ENCODE measurements around the gene SP140L.

The SP140L gene

DNA sequence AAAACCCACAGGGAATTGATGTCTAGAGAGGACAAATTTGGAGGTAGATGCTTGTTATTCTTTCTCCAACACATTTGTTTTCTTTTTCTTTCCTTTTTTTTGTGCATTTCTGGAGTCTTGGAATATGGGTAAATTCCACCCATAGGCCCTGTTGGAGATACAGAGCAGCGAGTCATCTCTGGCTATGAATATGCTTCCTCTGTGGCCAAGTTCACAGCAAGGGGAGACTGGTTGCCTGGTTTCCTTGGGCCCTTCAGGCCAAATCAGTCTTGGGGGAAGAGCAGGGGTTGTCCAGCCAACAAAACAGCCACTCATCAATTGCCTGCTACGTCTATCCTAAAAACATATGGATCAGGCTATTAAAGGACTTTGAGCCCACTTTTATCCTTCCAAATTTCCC is 116.5 kb downstream of the SP140L start:
- H3K9me3 ChIP-seq (ENCODE audit: control extremely low read depth in 1 of 5, control insufficient read depth in 4 of 5, insufficient read depth in 2 of 5, low read depth in 1 of 5, low read length in 4 of 5) = no peaks in the 10 kb centered on the region
- H3K27ac ChIP-seq (ENCODE audit: insufficient read depth in 1 of 2, low read depth in 1 of 2, low read length in 2 of 2, poor library complexity in 1 of 2, severe bottlenecking in 2 of 2) = no peak overlapping the region
- H3K27me3 ChIP-seq (replicated peaks in 2 of 5; ENCODE audit: control insufficient read depth in 4 of 5, insufficient read depth in 5 of 5, low read length in 4 of 5) = no peaks in the 10 kb centered on the region
- CTCF ChIA-PET = interaction anchor here (1.2 kb wide), 1 partner anchor 13 kb away, joined by 4 read pairs; no protein-coding TSS in a partner anchor
- POLR2A ChIA-PET = interaction anchor here (0.7 kb wide), 1 partner anchor 393 kb away, joined by 3 read pairs; no protein-coding TSS in a partner anchor
- WGBS (ENCODE audit: insufficient coverage) = 100% methylated on average over 1 of the region's 2 CpGs
- H3K4me1 ChIP-seq (ENCODE audit: control extremely low read depth in 1 of 4, control insufficient read depth in 4 of 4, insufficient read depth in 4 of 4, low read length in 3 of 4) = peaks cover 13 to 38% (median 29%) of the 10 kb centered on the region in 4 experiments
- H3K4me3 ChIP-seq (ENCODE audit: control insufficient read depth in 1 of 7, extremely low read depth in 1 of 7, insufficient read depth in 4 of 7, low read depth in 2 of 7, low read length in 6 of 7) = no peak overlapping the region
- no peak for DNase-seq
- peaks cover 17 to 62% (median 37%) of the 10 kb centered on the region in 4 experiments for H3K36me3 ChIP-seq (ENCODE audit: control insufficient read depth in 4 of 4, insufficient read depth in 4 of 4, low read length in 3 of 4)

DNA sequence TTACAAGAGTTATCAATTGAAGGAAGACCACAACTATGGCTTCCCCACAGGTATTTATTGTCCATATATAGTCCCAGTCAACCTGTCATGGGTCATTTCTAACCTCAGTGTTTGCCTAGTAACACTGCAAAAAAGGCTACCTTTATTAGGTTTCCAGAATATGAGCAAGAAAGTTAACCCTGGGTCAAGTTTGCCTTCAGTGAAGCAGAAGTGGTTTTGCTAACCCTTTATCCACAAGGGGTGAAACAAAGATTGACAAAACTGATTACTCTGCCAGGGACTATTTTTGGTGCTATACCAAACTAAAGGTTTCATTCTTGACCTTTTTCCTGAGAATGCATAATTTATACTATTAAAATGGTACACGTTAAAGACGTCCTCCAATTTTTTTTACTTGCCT is 117.8 kb downstream of the SP140L start:
- Histone ChIP-seq H3K9me3 (ENCODE audit: control extremely low read depth in 1 of 5, control insufficient read depth in 4 of 5, insufficient read depth in 2 of 5, low read depth in 1 of 5, low read length in 4 of 5) (no peaks in the 10 kb centered on the region), H3K27ac (ENCODE audit: insufficient read depth in 1 of 2, low read depth in 1 of 2, low read length in 2 of 2, poor library complexity in 1 of 2, severe bottlenecking in 2 of 2) (no peak overlapping the region), H3K4me1 (ENCODE audit: control extremely low read depth in 1 of 4, control insufficient read depth in 4 of 4, insufficient read depth in 4 of 4, low read length in 3 of 4) (peaks cover 8 to 30% (median 20%) of the 10 kb centered on the region in 4 experiments), H3K4me3 (ENCODE audit: control insufficient read depth in 1 of 7, extremely low read depth in 1 of 7, insufficient read depth in 4 of 7, low read depth in 2 of 7, low read length in 6 of 7) (no peak overlapping the region), H3K27me3 (replicated peaks in 2 of 5; ENCODE audit: control insufficient read depth in 4 of 5, insufficient read depth in 5 of 5, low read length in 4 of 5) (no peaks in the 10 kb centered on the region), H3K36me3 (ENCODE audit: control insufficient read depth in 4 of 4, insufficient read depth in 4 of 4, low read length in 3 of 4) (peaks cover 23 to 75% (median 50%) of the 10 kb centered on the region in 4 experiments)
- DNase-seq = no peak
- POLR2A ChIA-PET = no interaction called here
- CTCF ChIA-PET = no interaction called here
- no CpG with 5 or more reads among the region's 2 CpGs for WGBS (ENCODE audit: insufficient coverage)

- DNase-seq = no peak
- ChIA-PET CTCF (no interaction called here), POLR2A (no interaction called here)
- peak overlapping the region in 1 of 2 experiments; percentile 2 for H3K27ac ChIP-seq (ENCODE audit: insufficient read depth in 1 of 2, low read depth in 1 of 2, low read length in 2 of 2, poor library complexity in 1 of 2, severe bottlenecking in 2 of 2)
- no peak overlapping the region for H3K4me3 ChIP-seq (ENCODE audit: control insufficient read depth in 1 of 7, extremely low read depth in 1 of 7, insufficient read depth in 4 of 7, low read depth in 2 of 7, low read length in 6 of 7)
- peaks cover 0 to 5% (median 0%) of the 10 kb centered on the region in 5 experiments for H3K9me3 ChIP-seq (ENCODE audit: control extremely low read depth in 1 of 5, control insufficient read depth in 4 of 5, insufficient read depth in 2 of 5, low read depth in 1 of 5, low read length in 4 of 5)
- 96% methylated on average over 5 of the region's 7 CpGs for WGBS (ENCODE audit: insufficient coverage)
- peaks cover 0 to 10% (median 3%) of the 10 kb centered on the region in 4 experiments for H3K4me1 ChIP-seq (ENCODE audit: control extremely low read depth in 1 of 4, control insufficient read depth in 4 of 4, insufficient read depth in 4 of 4, low read length in 3 of 4)
- peaks cover 29 to 93% (median 68%) of the 10 kb centered on the region in 4 experiments for H3K36me3 ChIP-seq (ENCODE audit: control insufficient read depth in 4 of 4, insufficient read depth in 4 of 4, low read length in 3 of 4)
- no peaks in the 10 kb centered on the region for H3K27me3 ChIP-seq (replicated peaks in 2 of 5; ENCODE audit: control insufficient read depth in 4 of 5, insufficient read depth in 5 of 5, low read length in 4 of 5)
Measured at GRCh38 chr2:230447036-230447435, 120.0 kb downstream of the SP140L start.

- H3K4me1 ChIP-seq (ENCODE audit: control extremely low read depth in 1 of 4, control insufficient read depth in 4 of 4, insufficient read depth in 4 of 4, low read length in 3 of 4) = peaks cover 0 to 5% (median 0%) of the 10 kb centered on the region in 4 experiments
- ChIA-PET POLR2A (no interaction called here), CTCF (no interaction called here)
- peaks cover 32 to 96% (median 70%) of the 10 kb centered on the region in 4 experiments for H3K36me3 ChIP-seq (ENCODE audit: control insufficient read depth in 4 of 4, insufficient read depth in 4 of 4, low read length in 3 of 4)
- no peaks in the 10 kb centered on the region for H3K27me3 ChIP-seq (replicated peaks in 2 of 5; ENCODE audit: control insufficient read depth in 4 of 5, insufficient read depth in 5 of 5, low read length in 4 of 5)
- DNase-seq = no peak
- WGBS (ENCODE audit: insufficient coverage) = 100% methylated on average over 4 of the region's 8 CpGs
- peaks cover 0 to 11% (median under 1%) of the 10 kb centered on the region in 5 experiments for H3K9me3 ChIP-seq (ENCODE audit: control extremely low read depth in 1 of 5, control insufficient read depth in 4 of 5, insufficient read depth in 2 of 5, low read depth in 1 of 5, low read length in 4 of 5)
- no peak overlapping the region for H3K4me3 ChIP-seq (ENCODE audit: control insufficient read depth in 1 of 7, extremely low read depth in 1 of 7, insufficient read depth in 4 of 7, low read depth in 2 of 7, low read length in 6 of 7)
- peak overlapping the region in 1 of 2 experiments; percentile 55 for H3K27ac ChIP-seq (ENCODE audit: insufficient read depth in 1 of 2, low read depth in 1 of 2, low read length in 2 of 2, poor library complexity in 1 of 2, severe bottlenecking in 2 of 2)
Measured at GRCh38 chr2:230447455-230448451, 120.8 kb downstream of the SP140L start.

GRCh38 chr2:230449901-230450467 is 123.0 kb downstream of the SP140L start:
- WGBS (ENCODE audit: insufficient coverage) = 93% methylated on average over 4 of the region's 6 CpGs
- POLR2A ChIA-PET = no interaction called here
- peaks cover 31 to 98% (median 71%) of the 10 kb centered on the region in 4 experiments for H3K36me3 ChIP-seq (ENCODE audit: control insufficient read depth in 4 of 4, insufficient read depth in 4 of 4, low read length in 3 of 4)

DNA sequence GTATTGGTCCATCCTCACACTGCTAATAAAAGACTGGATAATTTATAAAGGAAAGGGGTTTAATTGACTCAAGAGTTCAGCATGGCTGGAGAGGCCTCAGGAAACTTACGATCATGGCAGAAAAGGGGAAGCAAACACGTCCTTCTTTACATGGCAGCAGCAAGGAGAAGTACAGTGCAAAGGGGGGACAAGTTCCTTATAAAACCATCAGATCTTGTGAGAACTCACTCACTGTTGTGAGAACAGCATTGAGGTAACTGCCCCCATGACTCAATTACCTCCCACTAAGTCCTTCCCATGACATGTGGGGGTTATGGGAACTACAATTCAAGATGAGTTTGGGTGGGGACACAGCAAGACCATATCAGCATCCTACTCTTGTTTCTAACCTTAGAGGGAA is 126.0 kb downstream of the SP140L start:
- H3K4me3 ChIP-seq (ENCODE audit: control insufficient read depth in 1 of 7, extremely low read depth in 1 of 7, insufficient read depth in 4 of 7, low read depth in 2 of 7, low read length in 6 of 7) = peak overlapping the region in 1 of 7 experiments; percentile 1
- H3K36me3 ChIP-seq (ENCODE audit: control insufficient read depth in 4 of 4, insufficient read depth in 4 of 4, low read length in 3 of 4) = peaks cover 24 to 88% (median 58%) of the 10 kb centered on the region in 4 experiments
- no peak overlapping the region for H3K27ac ChIP-seq (ENCODE audit: insufficient read depth in 1 of 2, low read depth in 1 of 2, low read length in 2 of 2, poor library complexity in 1 of 2, severe bottlenecking in 2 of 2)
- POLR2A ChIA-PET = no interaction called here
- DNase-seq = no peak
- peaks cover 6 to 15% (median 12%) of the 10 kb centered on the region in 4 experiments for H3K4me1 ChIP-seq (ENCODE audit: control extremely low read depth in 1 of 4, control insufficient read depth in 4 of 4, insufficient read depth in 4 of 4, low read length in 3 of 4)
- H3K9me3 ChIP-seq (ENCODE audit: control extremely low read depth in 1 of 5, control insufficient read depth in 4 of 5, insufficient read depth in 2 of 5, low read depth in 1 of 5, low read length in 4 of 5) = peaks cover 3 to 47% (median 11%) of the 10 kb centered on the region in 5 experiments
- H3K27me3 ChIP-seq (replicated peaks in 2 of 5; ENCODE audit: control insufficient read depth in 4 of 5, insufficient read depth in 5 of 5, low read length in 4 of 5) = no peaks in the 10 kb centered on the region
- CTCF ChIA-PET = no interaction called here
- 75% methylated on average over 2 of the region's 2 CpGs for WGBS (ENCODE audit: insufficient coverage)

More at GRCh38 chr2:230449901-230450467, 123.0 kb downstream of the SP140L start:
- H3K4me1 ChIP-seq (ENCODE audit: control extremely low read depth in 1 of 4, control insufficient read depth in 4 of 4, insufficient read depth in 4 of 4, low read length in 3 of 4) = no peaks in the 10 kb centered on the region
- peaks cover 0 to 32% (median 7%) of the 10 kb centered on the region in 5 experiments for H3K9me3 ChIP-seq (ENCODE audit: control extremely low read depth in 1 of 5, control insufficient read depth in 4 of 5, insufficient read depth in 2 of 5, low read depth in 1 of 5, low read length in 4 of 5)
- DNase-seq = no peak
- H3K4me3 ChIP-seq (ENCODE audit: control insufficient read depth in 1 of 7, extremely low read depth in 1 of 7, insufficient read depth in 4 of 7, low read depth in 2 of 7, low read length in 6 of 7) = no peak overlapping the region
- H3K27ac ChIP-seq (ENCODE audit: insufficient read depth in 1 of 2, low read depth in 1 of 2, low read length in 2 of 2, poor library complexity in 1 of 2, severe bottlenecking in 2 of 2) = no peak overlapping the region
- CTCF ChIA-PET = no interaction called here
- no peaks in the 10 kb centered on the region for H3K27me3 ChIP-seq (replicated peaks in 2 of 5; ENCODE audit: control insufficient read depth in 4 of 5, insufficient read depth in 5 of 5, low read length in 4 of 5)
